Epidermal melanocyte (primary cell): ENCODE measurements around the gene PIEZO1.
"Not testable (repeated sequence)": the region's sequence is repeated elsewhere in the genome, so short reads cannot be mapped to it uniquely, and the experiment has no call there.

Source experiments
- DNase-seq: peaks from one replicate; pipeline ENCODE4 v3.0.0; 2011; ENCODE audit warnings: low spot score; ENCODE audit not compliant: insufficient read length

Gene PIEZO1

GRCh38 chr16:88782454-88783390, 2.3 kb downstream of the PIEZO1 start:
- DNase-seq = no peak

- no peak for DNase-seq
Observed at GRCh38 chr16:88781140-88782077, 3.6 kb downstream of the PIEZO1 start.

DNA sequence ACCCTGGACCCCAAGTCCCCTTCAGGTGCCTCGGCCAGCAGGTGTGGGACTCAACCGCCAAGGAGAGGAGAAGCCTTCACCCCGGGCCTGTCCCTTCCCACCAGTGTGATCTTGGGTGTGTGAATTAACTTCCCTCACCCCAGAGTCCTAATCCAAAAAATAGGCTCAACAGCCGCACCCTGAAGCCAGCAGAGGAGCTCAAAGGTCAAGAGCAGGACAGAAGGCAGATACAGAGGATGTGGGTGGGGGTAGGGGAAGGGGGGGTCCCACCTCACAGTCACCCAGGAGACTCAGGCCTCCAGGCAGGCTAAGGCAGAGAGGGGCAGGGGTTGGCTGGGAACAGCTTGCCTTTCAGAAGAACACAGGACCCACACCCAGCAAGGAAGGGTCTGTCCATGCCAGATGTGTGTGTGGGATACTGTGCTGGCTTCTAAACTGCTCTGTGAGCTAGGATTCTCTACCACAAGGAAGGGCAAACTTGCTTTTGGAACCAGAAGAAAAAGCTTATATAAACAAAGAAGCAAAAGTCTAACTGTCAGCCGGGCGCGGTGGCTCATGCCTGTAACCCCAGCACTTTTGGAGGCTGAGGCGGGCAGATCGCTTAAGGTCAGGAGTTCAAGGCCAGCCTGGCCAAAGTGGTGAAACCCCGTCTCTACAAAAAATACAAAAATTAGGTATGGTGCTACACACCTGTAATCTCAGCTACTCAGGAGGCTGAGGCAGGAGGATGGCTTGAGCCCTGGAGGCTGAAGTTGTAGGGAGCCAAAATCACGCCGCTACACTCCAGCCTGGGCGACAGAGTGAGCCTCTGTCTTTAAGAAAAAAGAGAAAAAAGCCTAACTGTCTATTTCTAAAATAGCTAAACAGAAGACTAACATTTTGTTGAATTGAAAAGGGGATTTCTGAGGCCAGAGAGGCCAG, 4.6 kb downstream of the PIEZO1 start:
- DNase-seq = no peak

- no peak for DNase-seq
Observed at GRCh38 chr16:88779406-88780141, 5.4 kb downstream of the PIEZO1 start.

- DNase-seq = no peak
Observed at GRCh38 chr16:88778541-88779065, 6.4 kb downstream of the PIEZO1 start.

DNA sequence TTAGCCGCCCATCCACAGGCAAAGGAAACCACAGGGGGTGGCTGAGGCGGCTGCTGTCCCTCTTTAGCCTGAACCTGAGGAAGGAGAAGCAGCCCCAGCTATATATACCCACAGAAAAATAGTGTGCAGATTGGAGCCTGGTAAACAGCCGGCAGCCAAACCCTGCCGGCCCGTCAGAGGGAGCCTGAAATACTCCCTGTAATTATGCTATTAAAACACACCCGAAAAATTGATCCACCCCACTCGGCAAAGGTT, 6.8 kb downstream of the PIEZO1 start:
- DNase-seq = no peak

DNA sequence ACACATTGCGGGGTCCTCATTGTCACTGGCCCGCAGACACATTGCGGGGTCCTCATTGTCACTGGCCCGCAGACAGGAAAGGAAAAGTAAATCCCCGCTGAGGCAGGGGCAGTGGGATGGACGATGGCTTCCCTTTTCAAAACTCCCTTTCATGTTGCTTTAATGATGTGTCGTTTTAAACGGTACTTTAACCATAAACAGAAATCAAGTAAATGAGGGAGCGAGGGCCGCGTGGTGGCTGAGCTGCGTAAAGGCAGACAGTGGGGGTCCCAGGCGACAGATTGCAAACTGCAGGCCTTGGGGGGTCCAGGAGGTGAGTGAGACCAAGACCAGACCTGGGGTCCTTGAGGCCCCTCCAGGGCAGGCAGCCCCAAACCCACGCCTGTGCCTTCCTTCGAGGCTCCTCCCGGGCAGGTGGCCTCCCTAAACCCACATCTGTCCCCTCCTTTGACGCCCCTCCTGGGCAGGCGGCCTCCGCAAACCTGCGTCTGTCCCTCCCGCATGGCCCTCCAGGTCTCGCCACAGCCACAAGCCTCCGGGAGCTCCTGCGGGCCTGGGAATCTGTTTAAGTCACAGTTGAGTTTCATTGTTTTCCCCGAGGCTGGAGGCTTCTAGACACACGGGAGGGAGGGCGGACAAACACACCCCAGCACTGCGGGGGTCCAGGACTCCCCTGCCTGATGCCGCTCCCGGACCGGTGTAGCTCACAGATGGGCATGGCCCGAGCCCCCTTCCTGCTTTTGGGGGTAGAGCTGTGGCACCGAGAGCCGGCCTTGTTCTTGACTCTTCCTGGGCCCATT, 7.3 kb downstream of the PIEZO1 start:
- no peak for DNase-seq

DNA sequence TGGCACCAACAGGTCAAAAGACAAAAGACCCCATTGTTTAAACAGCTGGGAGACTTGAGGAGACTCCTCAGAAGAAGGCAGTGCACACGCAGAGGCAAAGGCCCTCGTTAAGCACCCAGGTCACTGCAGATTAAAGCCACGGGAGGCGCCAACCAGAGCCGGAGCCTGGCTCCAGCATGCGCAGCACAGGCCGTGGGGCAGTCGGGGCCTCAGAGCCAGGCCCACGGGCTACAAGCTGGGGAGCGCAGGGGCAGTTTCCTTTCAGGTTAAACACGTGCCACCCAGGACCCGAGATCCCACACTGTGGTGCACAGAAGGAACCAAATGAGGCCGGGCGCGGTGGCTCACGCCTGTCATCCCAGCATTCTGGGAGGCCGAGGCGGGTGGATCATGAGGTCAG, 9.2 kb downstream of the PIEZO1 start:
- DNase-seq = no peak

- no peak for DNase-seq
Observed at GRCh38 chr16:88774544-88775393, 10.3 kb downstream of the PIEZO1 start.

GRCh38 chr16:88773812-88774291, 11.2 kb downstream of the PIEZO1 start:
- DNase-seq = no peak

- DNase-seq = peak; percentile 91
Observed at GRCh38 chr16:88772871-88773811, 11.9 kb downstream of the PIEZO1 start.

DNA sequence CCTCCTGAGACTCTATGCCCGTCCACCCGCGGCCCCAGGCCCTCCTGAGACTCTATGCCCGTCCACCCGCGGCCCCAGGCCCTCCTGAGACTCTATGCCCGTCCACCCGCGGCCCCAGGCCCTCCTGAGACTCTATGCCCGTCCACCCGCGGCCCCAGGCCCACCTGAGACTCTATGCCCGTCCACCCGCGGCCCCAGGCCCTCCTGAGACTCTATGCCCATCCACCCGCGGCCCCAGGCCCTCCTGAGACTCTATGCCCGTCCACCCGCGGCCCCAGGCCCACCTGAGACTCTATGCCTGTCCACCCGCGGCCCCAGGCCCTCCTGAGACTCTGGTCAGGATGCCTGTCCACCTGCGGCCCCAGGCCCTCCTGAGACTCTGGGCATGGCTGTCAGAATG, 13.2 kb downstream of the PIEZO1 start:
- DNase-seq = not testable (repeated sequence)

GRCh38 chr16:88771294-88771772, 13.7 kb downstream of the PIEZO1 start:
- no peak for DNase-seq

GRCh38 chr16:88770461-88771293, 14.3 kb downstream of the PIEZO1 start:
- no peak for DNase-seq

- DNase-seq = no peak
Observed at GRCh38 chr16:88769617-88770460, 15.2 kb downstream of the PIEZO1 start.
